GM23248 (cell line): ENCODE data around the gene TEAD3. TPM values are rescaled to one million over a fixed set of nuclear protein-coding genes. Genes with fewer than 3 reads are reported as not detected.

ENCODE experiments used
- DNase-seq: peaks from one replicate; pipeline ENCODE4 v3.0.0-alpha.2; 2015
- H2AFZ ChIP-seq: fragments of 200-600 bp; sonication (generic); 2 replicates; pipeline ENCODE4 v1.6.1; 2016; ENCODE audit warnings: antibody characterized with exemption
- H3F3A ChIP-seq: fragments of 200-600 bp; sonication (generic); 2 replicates; pipeline ENCODE4 v1.6.1; 2016; ENCODE audit warnings: mild to moderate bottlenecking, antibody characterized with exemption, mixed run types; ENCODE audit not compliant: insufficient read depth
- H3K27ac ChIP-seq: fragments of 200-600 bp; sonication (generic); 2 replicates; pipeline ENCODE4 v1.5.1; 2016; ENCODE audit warnings: mild to moderate bottlenecking
- H3K27me3 ChIP-seq: fragments of 200-600 bp; sonication (generic); replicated peaks from 2 replicates; pipeline ENCODE4 v1.6.1; 2016; ENCODE audit warnings: mild to moderate bottlenecking; ENCODE audit not compliant: insufficient read depth
- H3K36me3 ChIP-seq: fragments of 200-600 bp; sonication (generic); 2 replicates; pipeline ENCODE4 v1.6.1; 2016; ENCODE audit warnings: low read depth, mild to moderate bottlenecking
- H3K4me1 ChIP-seq: fragments of 200-600 bp; sonication (generic); 2 replicates; pipeline ENCODE4 v1.6.1; 2016; ENCODE audit warnings: mild to moderate bottlenecking; ENCODE audit not compliant: insufficient read depth
- H3K4me2 ChIP-seq: fragments of 200-600 bp; sonication (generic); one replicate; pipeline ENCODE4 v1.6.1; 2016; ENCODE audit warnings: mild to moderate bottlenecking; ENCODE audit not compliant: unreplicated experiment
- H3K4me3 ChIP-seq: fragments of 200-600 bp; sonication (generic); 2 replicates; pipeline ENCODE4 v1.5.1; 2016; ENCODE audit warnings: mild to moderate bottlenecking
- H3K79me2 ChIP-seq: fragments of 200-600 bp; sonication (generic); 2 replicates; pipeline ENCODE4 v1.6.1; 2016; ENCODE audit warnings: mild to moderate bottlenecking; ENCODE audit not compliant: insufficient read depth
- H3K9ac ChIP-seq: fragments of 200-600 bp; sonication (generic); 2 replicates; pipeline ENCODE4 v1.6.1; 2016; ENCODE audit warnings: mild to moderate bottlenecking
- H3K9me2 ChIP-seq: fragments of 200-600 bp; sonication (generic); 2 replicates; pipeline ENCODE4 v1.6.1; 2016; ENCODE audit warnings: mixed run types, mild to moderate bottlenecking, moderate library complexity; ENCODE audit not compliant: insufficient read depth
- H3K9me3 ChIP-seq: fragments of 200-600 bp; sonication (generic); one replicate; pipeline ENCODE4 v1.6.1; 2017; ENCODE audit warnings: low read depth
- H4K20me1 ChIP-seq: fragments of 200-600 bp; sonication (generic); 2 replicates; pipeline ENCODE4 v1.6.0; 2016; ENCODE audit not compliant: insufficient read depth
- EZH2 ChIP-seq: fragments of 200-600 bp; sonication (generic); IDR thresholded peaks from 2 replicates; pipeline ENCODE4 v1.6.1; 2018; ENCODE audit warnings: antibody characterized with exemption, mild to moderate bottlenecking; ENCODE audit not compliant: insufficient read depth, poor library complexity, severe bottlenecking
- EZH2phosphoT487 ChIP-seq: fragments of 200-600 bp; sonication (generic); IDR thresholded peaks from 2 replicates; pipeline ENCODE4 v1.6.1; 2018; ENCODE audit warnings: antibody characterized with exemption, moderate library complexity, mild to moderate bottlenecking, low read depth; ENCODE audit not compliant: insufficient read depth
- WGBS, 2 experiments: methylation state at CpG; one replicate each; pipeline ENCODE4 v1.1.6; 2015 to 2017; ENCODE audit warnings: low lambda C conversion rate in 2 of 2, low coverage in 1 of 2; ENCODE audit errors: missing lambda C conversion rate in 2 of 2; 5-methylcytosine and 5-hydroxymethylcytosine counted together
- in situ Hi-C: fragments of 300-500 bp; cut with MboI; formaldehyde crosslinking; loops from 2 replicates; pipeline ENCODE4 v1.15.0; 2020
- polyA plus RNA-seq: library from polyadenylated mRNA; unstranded; fragments of >200 nt; fragmentation: Nextera tagmentation; extraction: Ambion mirVana; gene quantifications from 2 replicates; pipeline ENCODE4 v1.2.1, GENCODE V29; 2016
- total RNA-seq: library from RNA; depleted of rRNA; stranded (reverse); fragments of >200 nt; shearing (Covaris generic); gene quantifications from 2 replicates; pipeline ENCODE4 v1.2.3, GENCODE V29; 2014

The TEAD3 gene
- total and polyA plus RNA-seq, 2 experiments from 2014 or later = 6.9 to 10.5 TPM

DNA sequence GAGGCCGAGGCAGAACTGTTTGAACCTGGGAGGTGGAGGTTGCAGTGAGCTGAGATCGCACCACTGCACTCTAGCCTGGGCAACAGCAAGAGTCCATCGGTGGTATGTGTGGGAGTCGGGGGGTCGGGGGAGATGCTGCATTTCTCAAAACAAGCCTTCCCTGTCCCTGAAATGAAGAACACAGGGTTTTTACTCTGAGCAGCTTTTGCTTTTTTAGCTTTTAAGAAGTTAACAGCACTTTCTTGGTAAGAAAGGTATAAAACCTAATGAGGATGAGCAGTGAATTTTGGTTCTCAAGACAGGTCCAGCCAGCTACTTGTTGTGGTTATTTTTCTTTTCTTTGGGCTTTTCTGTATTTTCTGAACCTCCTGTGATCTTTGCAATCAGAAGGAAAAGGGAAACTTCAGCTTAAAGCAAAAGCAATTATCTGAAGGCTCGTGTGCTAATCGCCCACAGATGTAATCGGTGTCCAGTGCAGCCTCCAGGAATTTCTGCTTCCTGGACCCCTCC, 25.0 kb downstream of the TEAD3 start:
- H3K4me3 ChIP-seq = peak overlapping the region; percentile 16; the same call in 1 of the 2 replicates
- peaks cover 40% of the 10 kb centered on the region for H3K79me2 ChIP-seq
- H3K4me2 ChIP-seq = peak overlapping the region; percentile 98
- 56 to 60% methylated on average over 8 of the region's 8 CpGs for WGBS, 2 experiments
- DNase-seq = no peak
- H3K9ac ChIP-seq = peak overlapping the region; percentile 96
- H3K27me3 ChIP-seq = no peaks in the 10 kb centered on the region
- peaks cover 21% of the 10 kb centered on the region for H3K4me1 ChIP-seq
- H3F3A ChIP-seq = peaks cover 57% of the 10 kb centered on the region
- peaks cover 19% of the 10 kb centered on the region for H4K20me1 ChIP-seq
- no peak overlapping the region for H2AFZ ChIP-seq
- peak overlapping the region; percentile 51 for H3K27ac ChIP-seq
- H3K9me3 ChIP-seq = no peaks in the 10 kb centered on the region
- peaks cover 38% of the 10 kb centered on the region for H3K36me3 ChIP-seq
- no peaks in the 10 kb centered on the region for H3K9me2 ChIP-seq
- TF ChIP-seq EZH2phosphoT487 (no peak), EZH2 (no peak)
- in situ Hi-C loops = no loop called here

DNA sequence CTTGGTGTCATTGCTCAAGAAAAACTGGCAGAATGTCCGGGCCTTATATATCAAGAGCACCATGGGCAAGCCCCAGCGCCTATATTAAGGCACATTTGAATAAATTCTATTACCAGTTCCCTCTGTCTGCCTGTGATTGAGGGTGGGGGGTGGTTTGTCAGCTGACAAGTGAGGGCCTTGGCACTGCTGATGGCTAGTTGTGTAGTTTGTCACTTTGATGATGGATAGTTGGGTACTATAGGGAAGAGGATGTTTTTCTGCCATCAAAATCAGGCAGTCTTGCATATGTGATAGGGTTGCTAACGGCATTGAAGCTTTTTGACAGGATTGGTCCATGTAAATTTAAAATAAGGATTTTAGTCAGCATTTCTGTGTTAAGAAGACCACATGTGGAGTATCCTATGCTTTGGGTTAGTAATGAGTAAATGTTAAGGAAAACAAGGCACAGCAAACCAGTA, 26.2 kb downstream of the TEAD3 start:
- no peak for TF ChIP-seq EZH2phosphoT487
- H3K4me2 ChIP-seq = peak overlapping the region; percentile 98
- H3K27ac ChIP-seq = peak overlapping the region; percentile 3; the same call in 1 of the 2 replicates
- no peak overlapping the region for H2AFZ ChIP-seq
- peaks cover 21% of the 10 kb centered on the region for H3K4me1 ChIP-seq
- H3K9ac ChIP-seq = peak overlapping the region; percentile 96
- peak; percentile 20 for DNase-seq
- no peaks in the 10 kb centered on the region for H3K27me3 ChIP-seq
- 77 to 81% methylated on average over 3 of the region's 3 CpGs for whole genome bisulfite sequencing, 2 experiments
- peak overlapping the region; percentile 88 for H3K4me3 ChIP-seq
- no peaks in the 10 kb centered on the region for H3K9me2 ChIP-seq
- H4K20me1 ChIP-seq = peaks cover 19% of the 10 kb centered on the region
- in situ Hi-C loops = no loop called here
- no peaks in the 10 kb centered on the region for H3K9me3 ChIP-seq
- H3K36me3 ChIP-seq = peaks cover 38% of the 10 kb centered on the region
- peaks cover 40% of the 10 kb centered on the region for H3K79me2 ChIP-seq
- peaks cover 48% of the 10 kb centered on the region for H3F3A ChIP-seq

DNA sequence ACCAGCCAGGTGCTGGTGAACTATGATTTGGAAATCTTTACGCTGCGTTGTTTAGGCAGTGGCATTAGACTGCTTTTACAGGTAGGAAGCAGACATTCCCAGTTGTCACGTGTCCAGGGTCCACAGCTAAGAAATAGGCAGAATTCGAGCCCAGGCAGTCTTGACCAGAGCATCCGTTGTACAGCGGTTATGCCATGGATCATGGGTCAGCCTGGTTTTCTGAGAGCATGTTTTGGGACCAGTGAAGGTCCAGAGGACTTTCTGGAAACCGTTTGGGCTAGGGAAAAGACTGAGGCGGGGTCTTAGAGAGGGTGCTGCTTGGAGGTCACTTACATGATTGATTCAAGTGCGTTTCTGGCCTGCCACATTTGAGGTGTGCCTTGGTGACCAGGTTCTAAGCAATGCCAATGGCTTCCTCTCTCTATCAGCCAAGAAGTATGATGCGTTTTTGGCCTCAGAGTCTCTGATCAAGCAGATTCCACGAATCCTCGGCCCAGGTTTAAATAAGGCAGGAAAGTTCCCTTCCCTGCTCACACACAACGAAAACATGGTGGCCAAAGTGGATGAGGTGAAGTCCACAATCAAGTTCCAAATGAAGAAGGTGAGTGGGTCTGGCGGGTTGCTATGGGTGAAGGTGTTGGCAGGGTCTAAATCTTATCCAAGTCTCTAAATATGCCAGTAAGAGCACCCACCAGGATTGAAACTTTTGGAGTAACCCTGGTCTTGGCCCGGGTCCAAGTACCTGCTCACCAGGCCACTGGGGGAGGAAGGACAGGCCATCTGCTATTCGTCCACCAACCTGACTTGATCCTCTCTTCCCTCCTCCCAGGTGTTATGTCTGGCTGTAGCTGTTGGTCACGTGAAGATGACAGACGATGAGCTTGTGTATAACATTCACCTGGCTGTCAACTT, 26.9 kb downstream of the TEAD3 start:
- peak overlapping the region; percentile 98 for H3K4me2 ChIP-seq
- peak; percentile 42 for DNase-seq
- 49 to 53% methylated on average over 18 of the region's 18 CpGs for WGBS, 2 experiments
- peaks cover 40% of the 10 kb centered on the region for H3K79me2 ChIP-seq
- peak overlapping the region; percentile 96 for H3K9ac ChIP-seq
- H2AFZ ChIP-seq = no peak overlapping the region
- in situ Hi-C loops = no loop called here
- H3K4me1 ChIP-seq = peaks cover 21% of the 10 kb centered on the region
- no peaks in the 10 kb centered on the region for H3K27me3 ChIP-seq
- H3K36me3 ChIP-seq = peaks cover 38% of the 10 kb centered on the region
- H3K9me2 ChIP-seq = no peaks in the 10 kb centered on the region
- H4K20me1 ChIP-seq = peaks cover 19% of the 10 kb centered on the region
- TF ChIP-seq EZH2phosphoT487 (no peak), EZH2 (no peak)
- no peaks in the 10 kb centered on the region for H3K9me3 ChIP-seq
- H3F3A ChIP-seq = peaks cover 48% of the 10 kb centered on the region
- H3K27ac ChIP-seq = peak overlapping the region; percentile 88
- H3K4me3 ChIP-seq = peak overlapping the region; percentile 88

DNA sequence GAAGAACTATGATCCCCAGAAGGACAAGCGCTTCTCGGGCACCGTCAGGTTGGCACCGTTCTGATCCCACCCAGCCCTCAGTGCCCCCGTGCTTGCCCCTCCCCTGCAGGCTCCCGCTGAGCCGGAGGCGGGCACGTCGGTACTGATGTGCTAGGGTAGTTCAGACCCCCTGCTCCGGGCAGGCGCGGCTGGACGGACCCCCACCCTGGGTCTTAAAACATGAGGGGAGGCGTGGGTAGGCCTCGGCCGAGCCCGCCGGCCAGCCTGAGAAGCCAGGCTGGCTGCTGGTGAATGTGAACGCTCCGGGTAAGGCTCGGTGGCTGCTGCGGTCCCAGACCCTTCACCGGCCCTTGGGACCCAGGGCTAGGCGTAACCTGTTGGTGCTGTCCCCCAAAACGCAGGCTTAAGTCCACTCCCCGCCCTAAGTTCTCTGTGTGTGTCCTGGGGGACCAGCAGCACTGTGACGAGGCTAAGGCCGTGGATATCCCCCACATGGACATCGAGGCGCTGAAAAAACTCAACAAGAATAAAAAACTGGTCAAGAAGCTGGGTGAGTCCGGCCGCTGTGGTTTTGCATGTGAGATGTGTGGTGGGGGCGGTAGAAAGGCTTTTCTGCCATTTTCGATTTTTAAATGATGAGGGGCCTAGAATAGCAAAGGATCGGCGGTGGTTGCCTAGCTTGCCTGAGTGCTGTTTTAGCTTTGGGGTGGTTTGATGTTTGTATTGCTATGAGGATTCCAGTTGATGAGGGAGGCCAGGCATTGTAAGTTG, 27.7 kb downstream of the TEAD3 start:
- Histone ChIP-seq H3K9me2 (no peaks in the 10 kb centered on the region), H3K9me3 (no peaks in the 10 kb centered on the region), H3K79me2 (peaks cover 40% of the 10 kb centered on the region), H3K4me1 (peaks cover 21% of the 10 kb centered on the region), H3K27ac (peak overlapping the region; percentile 88), H3K9ac (peak overlapping the region; percentile 96), H4K20me1 (peaks cover 19% of the 10 kb centered on the region), H3K36me3 (peaks cover 38% of the 10 kb centered on the region), H3K4me2 (peak overlapping the region; percentile 98), H3K4me3 (peak overlapping the region; percentile 88), H3F3A (peaks cover 48% of the 10 kb centered on the region), H3K27me3 (no peaks in the 10 kb centered on the region), H2AFZ (no peak overlapping the region)
- 2 to 5% methylated on average over 32 to 35 of the region's 37 CpGs for WGBS, 2 experiments
- in situ Hi-C loops = no loop called here
- peak; percentile 50 for DNase-seq
- no peak for TF ChIP-seq EZH2phosphoT487
- no peak for TF ChIP-seq EZH2
